Measurements from ENCODE around the gene LRRC25. TPM values are rescaled to one million over a fixed set of nuclear protein-coding genes. Genes with fewer than 3 reads are reported as not detected.
A peak's percentile ranks its signal among the peaks of the same experiment; 100 is the strongest.

The LRRC25 gene
- total RNA-seq, 1 experiment from 2014 or later = not detected

- ATAC-seq (no peak), DNase-seq (no peak)
- no peaks in the 10 kb centered on the region for H4K20me1 ChIP-seq (ENCODE audit: low read length)
- no peaks in the 10 kb centered on the region for H3K36me3 ChIP-seq (ENCODE audit: low read depth, low read length)
- H3K79me2 ChIP-seq (ENCODE audit: low read length) = no peaks in the 10 kb centered on the region
- TSS peak; percentile 5 for BruUV-seq (replicated peaks)
- no peaks in the 10 kb centered on the region for H3K9me2 ChIP-seq (replicated peaks; ENCODE audit: low read length)
- H3F3A ChIP-seq (ENCODE audit: low read length, unreplicated experiment) = no peaks in the 10 kb centered on the region
- H3K4me2 ChIP-seq (ENCODE audit: low read length) = peak overlapping the region; percentile 12; the same call in 1 of the 2 replicates
- ChIA-PET CTCF (interaction anchor here (1.2 kb wide), 1 partner anchor 101 kb away, joined by 6 read pairs; no protein-coding TSS in a partner anchor), POLR2A (ENCODE audit: unreplicated experiment) (interaction anchor here (0.6 to 1.2 kb wide), 3 partner anchors 10 to 101 kb away, joined by 3 to 6 read pairs (median 3); no protein-coding TSS in a partner anchor)
- peak overlapping the region; percentile 85 for H3K27ac ChIP-seq (ENCODE audit: low read length)
- H3K27me3 ChIP-seq (ENCODE audit: low read length) = no peaks in the 10 kb centered on the region
- intact Hi-C loops (cut with micrococcal nuclease) = loop anchor here (2.0 kb wide), 1 partner anchor 16 kb away; no protein-coding TSS in a partner anchor
- H3K9ac ChIP-seq (ENCODE audit: low read length) = no peak overlapping the region; the same call in 1 of the 2 replicates
- no peak overlapping the region for H3K4me3 ChIP-seq (ENCODE audit: low read length)
- no peaks in the 10 kb centered on the region for H3K9me3 ChIP-seq (ENCODE audit: low read length)
- TF ChIP-seq, protein P1, sequence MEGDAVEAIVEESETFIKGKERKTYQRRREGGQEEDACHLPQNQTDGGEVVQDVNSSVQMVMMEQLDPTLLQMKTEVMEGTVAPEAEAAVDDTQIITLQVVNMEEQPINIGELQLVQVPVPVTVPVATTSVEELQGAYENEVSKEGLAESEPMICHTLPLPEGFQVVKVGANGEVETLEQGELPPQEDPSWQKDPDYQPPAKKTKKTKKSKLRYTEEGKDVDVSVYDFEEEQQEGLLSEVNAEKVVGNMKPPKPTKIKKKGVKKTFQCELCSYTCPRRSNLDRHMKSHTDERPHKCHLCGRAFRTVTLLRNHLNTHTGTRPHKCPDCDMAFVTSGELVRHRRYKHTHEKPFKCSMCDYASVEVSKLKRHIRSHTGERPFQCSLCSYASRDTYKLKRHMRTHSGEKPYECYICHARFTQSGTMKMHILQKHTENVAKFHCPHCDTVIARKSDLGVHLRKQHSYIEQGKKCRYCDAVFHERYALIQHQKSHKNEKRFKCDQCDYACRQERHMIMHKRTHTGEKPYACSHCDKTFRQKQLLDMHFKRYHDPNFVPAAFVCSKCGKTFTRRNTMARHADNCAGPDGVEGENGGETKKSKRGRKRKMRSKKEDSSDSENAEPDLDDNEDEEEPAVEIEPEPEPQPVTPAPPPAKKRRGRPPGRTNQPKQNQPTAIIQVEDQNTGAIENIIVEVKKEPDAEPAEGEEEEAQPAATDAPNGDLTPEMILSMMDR (conservative IDR thresholded peaks at IDR 0.05; ENCODE audit: low read depth, low read length) = no peak
- TF ChIP-seq EZH2phosphoT487 (IDR thresholded peaks at IDR 0.05; ENCODE audit: borderline replicate concordance, low read length) (no peak), EZH2 (IDR thresholded peaks at IDR 0.05; ENCODE audit: low read length, unreplicated experiment) (no peak)
- H3K4me1 ChIP-seq (ENCODE audit: insufficient read depth, low read length) = peaks cover 40% of the 10 kb centered on the region
- no peak overlapping the region for H2AFZ ChIP-seq (ENCODE audit: low read length)
Observed at GRCh38 chr19:18380843-18381242, 16.6 kb downstream of the LRRC25 start.

- Histone ChIP-seq H3K27ac (ENCODE audit: low read length) (peak overlapping the region; percentile 85), H3K36me3 (ENCODE audit: low read depth, low read length) (no peaks in the 10 kb centered on the region), H3K9me3 (ENCODE audit: low read length) (no peaks in the 10 kb centered on the region), H3F3A (ENCODE audit: low read length, unreplicated experiment) (no peaks in the 10 kb centered on the region), H3K79me2 (ENCODE audit: low read length) (no peaks in the 10 kb centered on the region), H3K9ac (ENCODE audit: low read length) (peak overlapping the region; percentile 38), H3K27me3 (ENCODE audit: low read length) (no peaks in the 10 kb centered on the region), H3K9me2 (replicated peaks; ENCODE audit: low read length) (no peaks in the 10 kb centered on the region), H3K4me2 (ENCODE audit: low read length) (peak overlapping the region; percentile 17; the same call in 1 of the 2 replicates), H3K4me1 (ENCODE audit: insufficient read depth, low read length) (peaks cover 36% of the 10 kb centered on the region), H3K4me3 (ENCODE audit: low read length) (no peak overlapping the region), H4K20me1 (ENCODE audit: low read length) (no peaks in the 10 kb centered on the region), H2AFZ (ENCODE audit: low read length) (peak overlapping the region; percentile 37; the same call in 1 of the 2 replicates)
- ATAC-seq = peak; percentile 92
- ChIA-PET CTCF (interaction anchor here (0.7 to 1.2 kb wide), 2 partner anchors 100 to 170 kb away, joined by 3 to 6 read pairs; no protein-coding TSS in a partner anchor), POLR2A (ENCODE audit: unreplicated experiment) (interaction anchor here (0.6 to 1.2 kb wide), 6 partner anchors 8 to 100 kb away, joined by 3 to 6 read pairs (median 3); partner anchors contain the start of genes JUND and LSM4)
- intact Hi-C loops (cut with micrococcal nuclease) = loop anchor here (2.0 kb wide), 1 partner anchor 15 kb away; no protein-coding TSS in a partner anchor
- DNase-seq = peak; percentile 94
- TF ChIP-seq, protein P1 (conservative IDR thresholded peaks at IDR 0.05; ENCODE audit: low read depth, low read length) = no peak
- TF ChIP-seq EZH2phosphoT487 (IDR thresholded peaks at IDR 0.05; ENCODE audit: borderline replicate concordance, low read length) = no peak
- TF ChIP-seq EZH2 (IDR thresholded peaks at IDR 0.05; ENCODE audit: low read length, unreplicated experiment) = no peak
- BruUV-seq (replicated peaks) = TSS peak; percentile 66
Observed at GRCh38 chr19:18379803-18380747, 17.3 kb downstream of the LRRC25 start.
